ENCODE results near the gene TMPRSS7.
A peak's percentile ranks its signal among the peaks of the same experiment; 100 is the strongest.

TMPRSS7 gene

GRCh38 chr3:112059497-112059896 lies 25.0 kb downstream of the TMPRSS7 start:
- DNase-seq (ENCODE audit: low spot score): no peak

- no peak for DNase-seq (ENCODE audit: low spot score)
These were observed 26.6 kb downstream of the TMPRSS7 start for GRCh38 chr3:112061152-112061551.

- peak; percentile 66 for DNase-seq (ENCODE audit: low spot score)
These were observed 38.0 kb downstream of the TMPRSS7 start for GRCh38 chr3:112072387-112073060.

- DNase-seq (ENCODE audit: low spot score): no peak
These were observed 39.5 kb downstream of the TMPRSS7 start for GRCh38 chr3:112074006-112074405.

- peak; percentile 66 for DNase-seq (ENCODE audit: low spot score)
These were observed 40.3 kb downstream of the TMPRSS7 start for GRCh38 chr3:112074616-112075497.

- DNase-seq (ENCODE audit: low spot score): no peak
These were observed 43.9 kb downstream of the TMPRSS7 start for GRCh38 chr3:112078125-112079083.

GRCh38 chr3:112083239-112083638 lies 48.7 kb downstream of the TMPRSS7 start:
- DNase-seq (ENCODE audit: low spot score): no peak

- DNase-seq (ENCODE audit: low spot score): no peak
These were observed 50.6 kb downstream of the TMPRSS7 start for GRCh38 chr3:112084980-112085705.

- DNase-seq (ENCODE audit: low spot score): no peak
These were observed 51.2 kb downstream of the TMPRSS7 start for GRCh38 chr3:112085735-112086075.

- DNase-seq (ENCODE audit: low spot score): peak; percentile 41
These were observed 51.7 kb downstream of the TMPRSS7 start, which contains the start of gene C3orf52 for GRCh38 chr3:112086076-112086854. C3orf52 (plus strand) TSS chr3:112086389; CDS start chr3:112086408, 19 bp downstream.

- DNase-seq (ENCODE audit: low spot score): no peak
These were observed 52.5 kb downstream of the TMPRSS7 start for GRCh38 chr3:112086875-112087524.

- no peak for DNase-seq (ENCODE audit: low spot score)
These were observed 53.2 kb downstream of the TMPRSS7 start for GRCh38 chr3:112087746-112088145.

GRCh38 chr3:112088944-112089343 lies 54.4 kb downstream of the TMPRSS7 start:
- DNase-seq (ENCODE audit: low spot score): no peak

- no peak for DNase-seq (ENCODE audit: low spot score)
These were observed 55.7 kb downstream of the TMPRSS7 start for GRCh38 chr3:112089956-112090886.

GRCh38 chr3:112090887-112091586 lies 56.5 kb downstream of the TMPRSS7 start:
- no peak for DNase-seq (ENCODE audit: low spot score)

GRCh38 chr3:112092496-112093179 lies 58.1 kb downstream of the TMPRSS7 start:
- DNase-seq (ENCODE audit: low spot score): no peak

GRCh38 chr3:112093180-112093522 lies 58.6 kb downstream of the TMPRSS7 start:
- DNase-seq (ENCODE audit: low spot score): no peak

GRCh38 chr3:112095731-112096130 lies 61.2 kb downstream of the TMPRSS7 start:
- no peak for DNase-seq (ENCODE audit: low spot score)
